Measurements from ENCODE around the gene ADAMTS12.

GRCh38 chr5:33501260-33501659 is 390.5 kb downstream of the ADAMTS12 start:
- no peak for TF ChIP-seq EZH2phosphoT487 (IDR thresholded peaks at IDR 0.05; ENCODE audit: insufficient read depth, low read depth)
- TF ChIP-seq EZH2 (IDR thresholded peaks at IDR 0.05; ENCODE audit: insufficient read depth, poor library complexity, severe bottlenecking) = no peak

Data from GM23248 (cell line).